ENCODE data around the gene STK32C.

The STK32C gene

GRCh38 chr10:132294561-132295318, 13.0 kb downstream of the STK32C start:
- TF ChIP-seq, protein P1, sequence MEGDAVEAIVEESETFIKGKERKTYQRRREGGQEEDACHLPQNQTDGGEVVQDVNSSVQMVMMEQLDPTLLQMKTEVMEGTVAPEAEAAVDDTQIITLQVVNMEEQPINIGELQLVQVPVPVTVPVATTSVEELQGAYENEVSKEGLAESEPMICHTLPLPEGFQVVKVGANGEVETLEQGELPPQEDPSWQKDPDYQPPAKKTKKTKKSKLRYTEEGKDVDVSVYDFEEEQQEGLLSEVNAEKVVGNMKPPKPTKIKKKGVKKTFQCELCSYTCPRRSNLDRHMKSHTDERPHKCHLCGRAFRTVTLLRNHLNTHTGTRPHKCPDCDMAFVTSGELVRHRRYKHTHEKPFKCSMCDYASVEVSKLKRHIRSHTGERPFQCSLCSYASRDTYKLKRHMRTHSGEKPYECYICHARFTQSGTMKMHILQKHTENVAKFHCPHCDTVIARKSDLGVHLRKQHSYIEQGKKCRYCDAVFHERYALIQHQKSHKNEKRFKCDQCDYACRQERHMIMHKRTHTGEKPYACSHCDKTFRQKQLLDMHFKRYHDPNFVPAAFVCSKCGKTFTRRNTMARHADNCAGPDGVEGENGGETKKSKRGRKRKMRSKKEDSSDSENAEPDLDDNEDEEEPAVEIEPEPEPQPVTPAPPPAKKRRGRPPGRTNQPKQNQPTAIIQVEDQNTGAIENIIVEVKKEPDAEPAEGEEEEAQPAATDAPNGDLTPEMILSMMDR (conservative IDR thresholded peaks at IDR 0.05; ENCODE audit: low read depth, low read length), result no peak
- H3K4me3 ChIP-seq (ENCODE audit: low read depth, low read length), result no peak overlapping the region
- no peak for DNase-seq (ENCODE audit: low read depth)

GRCh38 chr10:132293813-132294520, 13.8 kb downstream of the STK32C start:
- no peak overlapping the region for H3K4me3 ChIP-seq (ENCODE audit: low read depth, low read length)
- no peak for DNase-seq (ENCODE audit: low read depth)
- TF ChIP-seq, protein P1 (conservative IDR thresholded peaks at IDR 0.05; ENCODE audit: low read depth, low read length), result no peak

DNA sequence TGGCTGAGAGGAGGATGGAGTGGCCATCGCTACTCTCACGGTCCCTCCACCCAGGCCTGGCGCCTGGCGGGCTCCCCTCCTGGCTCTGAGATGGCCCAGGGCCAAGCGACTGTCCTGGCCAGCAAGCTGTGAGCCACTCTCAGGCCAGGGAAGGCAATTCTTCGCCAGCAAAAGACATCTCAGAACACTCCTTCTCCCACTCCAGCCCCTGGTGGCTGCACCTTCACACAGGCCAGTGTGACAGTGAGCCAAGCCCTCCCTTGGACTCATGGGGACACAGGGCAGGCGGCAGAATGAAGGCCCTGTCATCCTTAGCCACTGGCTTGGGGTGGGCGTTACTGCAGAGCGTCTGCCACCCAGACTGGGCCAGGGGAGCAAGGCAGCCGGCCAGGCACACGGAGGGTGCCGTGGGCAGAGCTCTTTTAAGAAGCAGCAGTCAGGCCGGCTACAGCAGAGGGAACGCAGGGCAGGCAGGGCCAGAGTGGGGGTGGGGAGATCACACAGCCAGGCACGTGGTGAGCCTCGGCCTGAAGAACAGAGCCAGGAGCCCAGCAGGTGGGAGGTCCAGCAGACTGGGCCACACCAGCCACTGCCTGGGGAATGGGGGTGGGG, 14.4 kb downstream of the STK32C start:
- DNase-seq (ENCODE audit: low read depth), result peak; percentile 33
- TF ChIP-seq, protein P1 (conservative IDR thresholded peaks at IDR 0.05; ENCODE audit: low read depth, low read length), result no peak
- H3K4me3 ChIP-seq (ENCODE audit: low read depth, low read length), result no peak overlapping the region

DNA sequence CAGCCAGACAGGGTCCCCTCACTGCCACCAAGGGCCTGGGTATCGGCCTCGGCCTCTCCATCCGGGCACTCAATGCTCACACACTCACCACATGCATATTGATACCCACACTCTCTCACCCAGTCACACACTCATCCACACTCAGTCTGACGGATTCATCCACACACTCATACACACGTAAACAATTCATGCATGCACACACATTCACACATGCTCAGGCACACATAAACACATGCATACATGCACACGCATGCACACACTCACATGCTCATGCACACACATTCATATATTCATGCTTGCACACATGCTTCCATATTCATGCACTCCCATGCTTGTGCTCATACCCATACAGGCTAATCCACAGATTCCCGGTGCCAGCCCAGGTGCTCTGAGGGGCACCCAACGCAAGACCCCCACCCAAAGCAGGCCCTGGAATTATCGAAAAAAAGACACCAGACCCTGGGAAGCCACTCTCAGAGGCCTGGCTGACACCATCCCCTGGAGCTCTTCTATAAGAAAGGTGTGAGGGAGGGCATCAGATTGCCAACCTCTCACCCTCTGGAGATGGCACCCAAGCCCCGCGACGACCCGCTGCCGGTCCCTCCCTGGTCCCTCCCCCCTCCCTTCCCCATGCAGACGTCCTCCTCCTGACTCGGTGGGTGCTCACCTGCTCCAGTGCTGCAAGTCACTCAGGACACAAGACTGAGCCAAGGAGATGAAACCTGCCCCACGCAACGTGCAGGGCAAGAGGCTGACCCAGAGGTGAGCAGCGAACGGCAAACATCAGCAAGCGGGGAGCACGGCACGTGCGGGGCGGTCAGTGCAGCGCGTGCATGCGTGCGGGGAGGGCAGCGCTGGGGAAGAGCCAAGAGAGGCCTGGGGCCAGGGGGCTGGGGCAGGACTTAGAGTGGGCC, 15.2 kb downstream of the STK32C start:
- no peak for DNase-seq (ENCODE audit: low read depth)
- TF ChIP-seq, protein P1 (conservative IDR thresholded peaks at IDR 0.05; ENCODE audit: low read depth, low read length), result no peak

GRCh38 chr10:132291826-132292225, 15.9 kb downstream of the STK32C start:
- H3K4me3 ChIP-seq (ENCODE audit: low read depth, low read length), result no peak overlapping the region
- TF ChIP-seq, protein P1 (conservative IDR thresholded peaks at IDR 0.05; ENCODE audit: low read depth, low read length), result no peak
- no peak for DNase-seq (ENCODE audit: low read depth)

More for the DNA sequence above, 15.2 kb downstream of the STK32C start:
- H3K4me3 ChIP-seq (ENCODE audit: low read depth, low read length), result no peak overlapping the region

- no peak for DNase-seq (ENCODE audit: low read depth)
- no peak overlapping the region for H3K4me3 ChIP-seq (ENCODE audit: low read depth, low read length)
- TF ChIP-seq, protein P1 (conservative IDR thresholded peaks at IDR 0.05; ENCODE audit: low read depth, low read length), result no peak
Observed at GRCh38 chr10:132290631-132291030, 17.1 kb downstream of the STK32C start.

Data from choroid plexus epithelial cell (primary cell).